ENCODE data around the gene RABGGTB.
"Not testable (repeated sequence)": the region's sequence is repeated elsewhere in the genome, so short reads cannot be mapped to it uniquely, and the experiment has no call there.

Gene RABGGTB

DNA sequence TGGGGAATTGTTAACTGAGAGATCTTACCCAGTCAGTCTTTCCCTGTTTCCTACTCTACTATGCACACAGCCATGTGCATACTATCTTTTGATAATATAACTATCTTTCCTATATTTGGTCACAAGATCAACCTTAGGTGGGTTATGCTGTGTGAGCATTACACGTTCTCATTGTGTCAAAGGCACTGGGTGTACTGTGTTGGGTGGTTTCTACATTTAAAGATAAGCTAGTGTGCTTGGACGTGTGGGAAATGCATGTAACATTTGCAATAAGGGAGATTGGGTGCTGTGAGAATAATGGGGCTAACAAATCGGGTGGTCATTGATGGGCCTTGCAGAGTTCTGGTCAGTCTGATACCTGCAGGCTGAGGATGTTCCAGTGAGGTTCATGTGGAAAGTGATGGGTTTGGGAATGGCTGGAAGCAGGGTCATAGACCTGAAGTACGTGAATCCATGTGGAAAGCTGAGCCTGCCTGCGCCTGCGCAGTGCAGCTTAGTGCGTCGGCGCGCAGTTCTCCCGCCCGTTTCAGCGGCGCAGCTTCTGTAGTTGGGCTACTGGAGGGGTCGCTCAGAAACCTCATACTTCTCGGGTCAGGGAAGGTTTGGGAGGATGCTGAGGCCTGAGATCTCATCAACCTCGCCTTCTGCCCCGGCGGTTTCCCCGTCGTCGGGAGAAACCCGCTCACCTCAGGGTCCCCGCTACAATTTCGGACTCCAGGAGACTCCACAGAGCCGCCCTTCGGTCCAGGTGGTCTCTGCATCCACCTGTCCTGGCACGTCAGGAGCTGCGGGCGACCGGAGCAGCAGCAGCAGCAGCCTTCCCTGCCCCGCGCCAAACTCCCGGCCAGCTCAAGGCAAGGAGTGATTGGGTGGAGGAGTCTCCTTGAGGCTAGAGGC, 10.6 kb downstream of the RABGGTB start, which contains the start of gene MSH4:
TSS of gene MSH4 (plus strand) at position 507 of the 897 bp plus-strand sequence. CDS start at position 611, 104 bp downstream.
- no peak for DNase-seq

DNA sequence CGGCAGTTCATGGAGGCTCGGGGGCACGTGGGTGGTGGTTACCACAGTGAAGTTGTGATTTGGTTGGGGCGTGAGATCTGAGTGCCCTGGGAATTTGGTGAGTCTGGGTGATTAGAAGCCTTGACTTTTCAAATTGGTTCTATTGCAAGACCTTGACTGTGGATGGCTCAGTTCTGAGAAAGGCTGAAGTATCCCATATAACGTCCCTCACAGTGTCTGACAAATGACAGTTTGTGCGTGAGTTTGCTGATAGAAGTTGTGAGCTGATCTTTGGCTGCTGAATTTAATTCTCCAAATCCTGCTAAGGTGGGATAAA, 11.2 kb downstream of the RABGGTB start:
- DNase-seq, result no peak

DNA sequence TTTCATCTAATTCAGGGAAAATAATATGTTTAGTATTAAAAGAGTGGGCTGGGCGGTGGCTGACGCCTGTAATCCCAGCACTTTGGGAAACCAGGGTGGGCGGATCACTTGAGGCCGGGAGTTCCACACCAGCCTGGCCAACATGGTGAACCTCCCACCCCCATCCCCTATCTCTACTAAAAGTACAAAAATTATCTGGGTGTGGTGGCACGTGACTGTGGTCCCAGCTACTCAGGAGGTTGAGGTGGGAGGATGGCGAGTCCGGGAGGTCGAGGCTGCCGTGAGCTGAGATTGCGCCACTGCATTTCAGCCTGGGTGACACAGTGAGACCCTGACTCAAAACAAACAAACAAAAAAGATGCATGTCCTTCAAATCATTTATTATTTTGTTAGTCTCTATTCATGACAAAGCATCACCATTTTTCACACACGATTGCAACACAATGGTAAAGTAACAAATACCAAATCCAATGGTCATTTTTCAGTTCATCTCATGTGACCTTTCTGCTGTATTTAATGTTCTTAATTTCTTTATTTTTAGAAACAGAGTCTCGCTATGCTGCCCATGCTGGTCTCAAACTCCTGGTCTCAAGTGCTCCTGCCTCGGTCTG, 11.7 kb downstream of the RABGGTB start:
- DNase-seq, result no peak

DNA sequence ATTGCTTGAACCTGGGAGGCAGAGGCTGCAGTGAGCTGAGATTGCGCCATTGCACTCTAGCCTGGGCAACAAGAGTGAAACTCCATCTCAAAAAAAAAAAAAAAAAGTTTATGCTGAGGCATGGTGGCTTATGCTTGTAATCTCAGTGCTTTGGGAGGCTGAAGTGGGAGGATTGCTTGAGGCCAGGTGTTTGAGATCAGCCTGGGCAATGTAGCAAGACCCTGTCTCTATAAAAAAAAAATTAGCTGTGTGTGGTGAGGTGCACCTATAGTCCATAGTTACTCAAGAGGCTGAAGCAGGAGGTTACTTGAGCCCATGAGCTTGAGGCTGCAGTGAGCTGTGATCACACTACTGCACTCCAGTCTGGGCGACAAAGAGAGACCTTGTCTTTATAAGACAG, 15.4 kb downstream of the RABGGTB start:
- not testable (repeated sequence) for DNase-seq

DNA sequence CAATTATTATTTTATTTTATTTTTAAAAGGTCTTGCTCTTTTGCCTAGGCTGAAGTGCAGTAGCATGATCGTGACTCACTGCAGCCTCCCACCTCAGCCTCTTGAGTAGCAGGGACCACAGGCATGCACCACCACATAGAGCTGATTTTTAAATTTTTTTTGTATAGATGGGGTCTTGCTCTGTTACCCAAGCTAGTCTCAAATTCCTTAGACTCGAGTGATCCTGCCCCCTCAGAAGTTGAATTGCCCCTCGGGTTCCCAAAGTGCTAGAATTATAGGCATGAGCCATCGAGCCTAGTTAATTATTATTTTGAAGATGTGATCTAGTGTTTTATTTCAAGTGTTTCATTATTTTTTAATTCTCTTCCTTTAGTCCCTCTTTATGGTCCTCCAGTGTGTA, 22.9 kb downstream of the RABGGTB start:
- no peak for DNase-seq

DNA sequence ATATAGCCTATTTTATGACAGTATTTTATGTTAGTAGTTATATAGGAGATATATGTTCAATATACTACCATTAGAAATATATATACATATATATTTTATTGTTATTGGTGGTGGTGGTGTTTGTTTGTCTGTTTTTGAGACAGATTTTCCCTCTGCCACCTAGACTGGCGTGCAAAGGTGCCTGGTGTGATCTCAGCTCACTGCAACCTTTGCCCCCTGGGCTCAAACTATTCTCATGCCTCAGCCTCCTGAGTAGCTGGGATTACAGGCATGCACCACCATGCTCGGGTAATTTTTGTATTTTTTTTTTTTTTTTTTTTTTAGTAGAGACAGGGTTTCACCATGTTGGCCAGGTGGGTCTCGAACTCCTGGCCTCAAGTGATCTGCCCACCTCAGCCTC, 24.1 kb downstream of the RABGGTB start:
- DNase-seq, result not testable (repeated sequence)

DNA sequence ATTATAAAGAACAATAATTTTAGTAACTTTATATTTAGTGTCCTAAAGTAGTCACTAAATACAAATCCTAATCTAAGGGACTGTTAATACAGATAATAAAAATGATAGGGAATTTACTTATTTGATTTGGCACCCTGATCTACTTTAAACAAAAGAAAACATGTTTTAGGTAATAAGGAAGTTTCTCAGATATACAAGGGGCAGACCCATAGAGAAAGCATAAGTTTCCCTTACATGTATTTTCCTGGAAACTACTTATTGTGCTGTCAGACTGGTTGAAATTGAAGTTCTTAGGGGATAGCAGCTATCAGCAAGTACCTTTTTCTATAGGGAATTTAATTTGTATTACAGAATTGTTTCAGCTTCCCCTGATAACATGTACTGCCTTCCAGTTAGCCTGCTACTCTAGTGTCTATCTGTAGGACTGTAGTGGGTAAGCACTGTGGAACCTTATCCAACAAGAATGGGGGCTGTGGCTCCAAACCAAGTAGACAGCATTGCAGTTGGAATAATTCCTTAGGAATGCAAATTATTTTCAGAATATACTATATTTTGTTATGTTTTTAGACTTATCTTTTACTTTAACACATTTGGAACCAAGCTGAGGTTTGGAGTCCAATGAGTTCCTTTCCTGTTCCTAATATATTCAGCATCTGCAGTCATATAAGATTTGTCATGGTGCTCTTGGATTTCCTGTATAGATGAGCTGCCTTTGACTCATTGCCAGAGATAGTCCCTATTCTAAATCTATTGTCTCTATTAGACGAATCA, 25.3 kb downstream of the RABGGTB start:
- no peak for DNase-seq

DNA sequence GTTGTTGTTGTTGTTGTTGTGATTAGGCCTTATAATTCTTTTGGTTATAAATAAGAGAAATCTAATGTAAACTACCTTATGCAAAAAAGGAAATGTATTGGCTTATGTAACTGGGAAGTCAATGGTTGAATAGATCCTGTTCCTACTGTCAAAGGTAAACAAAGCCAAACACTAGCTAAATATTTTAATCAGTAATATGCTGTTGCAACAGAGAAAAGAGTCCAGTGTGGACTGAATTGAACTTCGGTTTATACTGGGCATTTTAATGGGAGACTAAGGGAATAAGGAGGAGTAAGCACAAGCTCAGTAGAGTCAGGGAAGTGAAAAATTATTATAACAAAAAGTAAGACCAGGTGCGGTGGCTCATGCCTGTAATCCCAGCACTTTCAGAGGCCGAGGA, 26.0 kb downstream of the RABGGTB start:
- DNase-seq, result no peak

DNA sequence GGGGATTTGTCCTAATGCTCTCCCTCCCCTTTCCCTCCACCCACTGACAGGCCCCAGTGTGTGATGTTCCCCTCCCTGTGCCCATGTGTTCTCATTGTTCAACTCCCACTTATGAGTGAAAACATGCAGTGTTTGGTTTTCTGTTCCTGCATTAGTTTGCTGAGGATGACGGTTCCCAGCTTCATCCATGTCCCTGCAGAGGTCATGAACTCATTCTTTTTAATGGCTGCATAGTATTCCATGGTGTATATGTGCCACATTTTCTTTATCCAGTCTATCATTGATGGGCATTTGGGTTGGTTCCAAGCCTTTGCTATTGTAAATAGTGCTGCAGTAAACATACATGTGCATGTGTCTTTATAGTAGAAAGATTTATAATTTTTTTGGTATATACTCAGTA, 37.5 kb downstream of the RABGGTB start:
- not testable (repeated sequence) for DNase-seq

DNA sequence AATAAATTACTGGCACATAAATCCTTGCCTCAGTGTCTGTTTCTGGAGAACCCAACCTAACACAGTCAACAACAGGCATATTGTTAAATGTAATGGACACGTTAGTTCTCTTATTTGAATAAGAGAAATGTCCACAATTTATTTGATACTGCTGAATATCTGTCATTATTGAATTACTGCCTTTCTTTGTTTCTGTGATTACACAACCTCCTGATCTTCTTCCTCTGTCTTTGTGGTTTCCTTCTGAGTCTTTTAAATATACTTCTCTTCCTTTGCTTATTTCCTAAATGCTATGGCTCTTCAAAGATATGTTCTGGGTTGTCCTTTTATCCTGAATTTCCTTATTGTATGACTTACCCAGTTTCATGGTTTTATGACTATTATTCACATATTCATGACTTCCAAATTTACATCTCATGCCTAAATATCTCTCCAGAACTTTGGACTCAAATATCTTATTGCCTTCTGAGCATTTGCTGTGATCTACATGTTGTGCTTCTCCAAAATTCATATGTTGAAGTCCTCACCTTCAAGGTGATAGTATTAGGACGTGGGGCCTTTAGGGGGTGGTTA, 50.6 kb downstream of the RABGGTB start:
- no peak for DNase-seq

DNA sequence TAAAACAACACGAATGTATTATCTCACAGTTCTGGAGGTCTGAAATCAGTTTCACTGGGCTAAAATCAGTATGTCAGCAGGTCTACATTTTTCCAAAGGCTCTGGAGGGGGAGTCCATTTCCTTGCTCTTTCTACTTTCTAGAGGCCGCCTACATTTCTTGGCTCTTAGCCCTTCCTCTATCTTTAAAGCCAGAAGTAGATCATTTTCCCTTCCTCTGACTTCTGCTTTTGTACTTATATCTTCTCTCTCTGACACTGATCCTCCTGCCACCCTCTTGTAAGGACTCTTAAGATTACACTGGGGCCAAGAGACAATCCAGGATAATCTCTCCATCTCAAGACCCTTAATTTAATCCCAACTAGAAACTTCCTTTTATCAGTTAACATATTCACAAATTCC, 52.0 kb downstream of the RABGGTB start:
- DNase-seq, result no peak

DNA sequence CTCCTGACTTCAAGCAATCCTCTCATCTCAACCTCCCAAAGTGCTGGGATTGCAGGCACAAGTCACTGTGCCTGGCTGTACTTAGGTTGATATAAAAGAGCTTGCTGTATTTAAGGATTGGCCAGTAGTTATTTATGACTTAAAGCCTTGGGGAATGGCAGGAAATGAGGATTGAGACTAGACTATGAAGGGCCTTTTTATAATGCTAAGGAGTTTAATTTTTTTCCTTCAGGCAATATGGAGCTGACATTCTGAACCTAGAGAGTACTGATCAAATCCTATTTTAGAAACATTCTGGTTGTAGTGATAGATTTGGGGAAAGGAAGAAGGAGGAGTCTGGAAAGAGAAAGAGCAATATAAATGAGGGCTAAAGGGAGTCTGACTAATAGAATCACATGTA, 55.4 kb downstream of the RABGGTB start:
- DNase-seq, result no peak
